Endothelial cell (in vitro differentiated cells): ENCODE data around the gene CRB2. TPM values are rescaled to one million over a fixed set of nuclear protein-coding genes. Genes with fewer than 3 reads are reported as not detected.

ENCODE experiments used
- DNase-seq: peaks from one replicate; pipeline ENCODE4 v3.0.0; 2021; ENCODE audit warnings: low spot score
- H3K27ac Mint-ChIP-seq: one replicate; pipeline ENCODE4 v1.8.0; 2021; ENCODE audit warnings: mixed read lengths, inconsistent platforms; ENCODE audit not compliant: unreplicated experiment
- H3K27me3 Mint-ChIP-seq: one replicate; pipeline ENCODE4 v1.8.0; 2021; ENCODE audit warnings: mild to moderate bottlenecking, moderate library complexity, mixed read lengths, inconsistent platforms; ENCODE audit not compliant: unreplicated experiment
- H3K36me3 Mint-ChIP-seq: one replicate; pipeline ENCODE4 v1.8.0; 2021; ENCODE audit warnings: mild to moderate bottlenecking, low read depth, mixed read lengths, inconsistent platforms; ENCODE audit not compliant: unreplicated experiment
- H3K4me1 Mint-ChIP-seq: one replicate; pipeline ENCODE4 v1.8.0; 2021; ENCODE audit warnings: mild to moderate bottlenecking, mixed read lengths, inconsistent platforms; ENCODE audit not compliant: unreplicated experiment
- H3K4me3 Mint-ChIP-seq: one replicate; pipeline ENCODE4 v1.8.0; 2021; ENCODE audit warnings: mild to moderate bottlenecking, mixed read lengths, inconsistent platforms; ENCODE audit not compliant: unreplicated experiment
- H3K9me3 Mint-ChIP-seq: one replicate; pipeline ENCODE4 v1.8.0; 2021; ENCODE audit warnings: mixed read lengths, inconsistent platforms; ENCODE audit not compliant: unreplicated experiment
- CTCF ChIP-seq: fragments of 200-600 bp; sonication (generic); IDR thresholded peaks from one replicate; pipeline ENCODE4 v1.5.0; 2021; ENCODE audit warnings: antibody characterized with exemption; ENCODE audit not compliant: unreplicated experiment
- total RNA-seq: library from RNA; stranded (reverse); fragmentation: NEBNext Ultra II Directional; extraction: Animal tissue kit (Norgen Biotek cat#: 25700); gene quantifications from one replicate; pipeline ENCODE4 v1.2.1, GENCODE V29; 2021; ENCODE audit not compliant: unreplicated experiment

Gene CRB2
- total RNA-seq, 1 donor from 2014 or later: 0.18 TPM

GRCh38 chr9:123372766-123373446 is 16.9 kb downstream of the CRB2 start:
- TF ChIP-seq CTCF: no peak
- Mint-ChIP-seq H3K4me3 (no peak overlapping the region), H3K9me3 (no peaks in the 10 kb centered on the region), H3K27me3 (peaks cover 25% of the 10 kb centered on the region), H3K27ac (peak overlapping the region; percentile 23), H3K4me1 (peaks cover 8% of the 10 kb centered on the region), H3K36me3 (no peaks in the 10 kb centered on the region)
- no peak for DNase-seq

GRCh38 chr9:123373447-123373923 is 17.5 kb downstream of the CRB2 start:
- H3K27ac Mint-ChIP-seq: no peak overlapping the region
- DNase-seq: no peak
- H3K4me3 Mint-ChIP-seq: no peak overlapping the region
- H3K27me3 Mint-ChIP-seq: peaks cover 25% of the 10 kb centered on the region
- no peak for TF ChIP-seq CTCF
- H3K9me3 Mint-ChIP-seq: no peaks in the 10 kb centered on the region
- peaks cover 8% of the 10 kb centered on the region for H3K4me1 Mint-ChIP-seq
- no peaks in the 10 kb centered on the region for H3K36me3 Mint-ChIP-seq

- H3K9me3 Mint-ChIP-seq: no peaks in the 10 kb centered on the region
- H3K4me1 Mint-ChIP-seq: peaks cover 8% of the 10 kb centered on the region
- TF ChIP-seq CTCF: no peak
- peaks cover 25% of the 10 kb centered on the region for H3K27me3 Mint-ChIP-seq
- H3K27ac Mint-ChIP-seq: no peak overlapping the region
- no peaks in the 10 kb centered on the region for H3K36me3 Mint-ChIP-seq
- peak overlapping the region; percentile 56 for H3K4me3 Mint-ChIP-seq
- DNase-seq: no peak
These were observed 17.9 kb downstream of the CRB2 start for GRCh38 chr9:123373946-123374345.

- H3K9me3 Mint-ChIP-seq: no peaks in the 10 kb centered on the region
- no peak overlapping the region for H3K27ac Mint-ChIP-seq
- no peak for DNase-seq
These were observed 19.6 kb downstream of the CRB2 start for GRCh38 chr9:123375469-123376132.

More at GRCh38 chr9:123375469-123376132, 19.6 kb downstream of the CRB2 start:
- no peak for TF ChIP-seq CTCF
- Mint-ChIP-seq H3K27me3 (peaks cover 19% of the 10 kb centered on the region), H3K4me1 (peaks cover 8% of the 10 kb centered on the region), H3K4me3 (no peak overlapping the region), H3K36me3 (no peaks in the 10 kb centered on the region)
